Measurements from ENCODE around the gene TP53RK. TPM values are rescaled to one million over a fixed set of nuclear protein-coding genes. Genes with fewer than 3 reads are reported as not detected.

Gene TP53RK
- total RNA-seq, 3 donors from 2014 or later = 7.8 to 10.4 (median 8.2) TPM

- Histone ChIP-seq H3K36me3 (ENCODE audit: low read depth) (no peaks in the 10 kb centered on the region), H3K4me1 (ENCODE audit: low read depth) (no peaks in the 10 kb centered on the region), H3K9me3 (no peaks in the 10 kb centered on the region), H3K4me3 (no peak overlapping the region)
- ATAC-seq = no peak
- no peak for DNase-seq
- intact Hi-C loops (cut with DNase I, micrococcal nuclease) = no loop called here
- TF ChIP-seq, protein P1, sequence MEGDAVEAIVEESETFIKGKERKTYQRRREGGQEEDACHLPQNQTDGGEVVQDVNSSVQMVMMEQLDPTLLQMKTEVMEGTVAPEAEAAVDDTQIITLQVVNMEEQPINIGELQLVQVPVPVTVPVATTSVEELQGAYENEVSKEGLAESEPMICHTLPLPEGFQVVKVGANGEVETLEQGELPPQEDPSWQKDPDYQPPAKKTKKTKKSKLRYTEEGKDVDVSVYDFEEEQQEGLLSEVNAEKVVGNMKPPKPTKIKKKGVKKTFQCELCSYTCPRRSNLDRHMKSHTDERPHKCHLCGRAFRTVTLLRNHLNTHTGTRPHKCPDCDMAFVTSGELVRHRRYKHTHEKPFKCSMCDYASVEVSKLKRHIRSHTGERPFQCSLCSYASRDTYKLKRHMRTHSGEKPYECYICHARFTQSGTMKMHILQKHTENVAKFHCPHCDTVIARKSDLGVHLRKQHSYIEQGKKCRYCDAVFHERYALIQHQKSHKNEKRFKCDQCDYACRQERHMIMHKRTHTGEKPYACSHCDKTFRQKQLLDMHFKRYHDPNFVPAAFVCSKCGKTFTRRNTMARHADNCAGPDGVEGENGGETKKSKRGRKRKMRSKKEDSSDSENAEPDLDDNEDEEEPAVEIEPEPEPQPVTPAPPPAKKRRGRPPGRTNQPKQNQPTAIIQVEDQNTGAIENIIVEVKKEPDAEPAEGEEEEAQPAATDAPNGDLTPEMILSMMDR (IDR thresholded peaks at IDR 0.05) = no peak
These were observed 6.6 kb upstream of the TP53RK start for GRCh38 chr20:46695892-46696291.

DNA sequence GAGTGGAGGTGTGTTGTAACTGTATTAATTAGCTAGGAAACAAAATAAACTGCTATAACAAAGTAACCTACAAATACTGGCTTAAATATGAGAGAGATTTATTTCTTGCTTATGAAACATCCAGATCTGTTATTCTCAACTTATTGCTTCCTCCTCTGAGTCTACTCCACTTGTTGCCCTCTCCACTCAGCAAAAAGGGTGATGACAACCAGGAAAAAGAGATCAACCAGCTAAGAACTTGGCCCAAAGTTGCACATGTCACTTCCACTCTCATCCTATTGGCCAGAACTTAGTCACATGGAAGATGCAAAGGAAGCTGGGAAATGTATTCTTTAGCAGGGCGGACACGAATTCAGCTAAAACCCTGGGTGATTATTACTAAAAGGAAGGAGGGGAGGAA lies 5.2 kb upstream of the TP53RK start:
- TF ChIP-seq, protein P1 (IDR thresholded peaks at IDR 0.05) = no peak
- no peaks in the 10 kb centered on the region for H3K4me1 ChIP-seq (ENCODE audit: low read depth)
- H3K4me3 ChIP-seq = no peak overlapping the region
- no peaks in the 10 kb centered on the region for H3K9me3 ChIP-seq
- H3K36me3 ChIP-seq (ENCODE audit: low read depth) = peaks cover 2% of the 10 kb centered on the region
- no peak for DNase-seq
- intact Hi-C loops (cut with DNase I, micrococcal nuclease) = no loop called here
- ATAC-seq = peak; percentile 42

GRCh38 chr20:46691196-46691595 lies 2.0 kb upstream of the TP53RK start:
- ATAC-seq (no peak), DNase-seq (no peak)
- TF ChIP-seq, protein P1 (IDR thresholded peaks at IDR 0.05) = no peak
- H3K9me3 ChIP-seq = no peaks in the 10 kb centered on the region
- H3K4me1 ChIP-seq (ENCODE audit: low read depth) = peaks cover 15% of the 10 kb centered on the region
- intact Hi-C loops (cut with DNase I, micrococcal nuclease) = no loop called here
- no peak overlapping the region for H3K4me3 ChIP-seq
- H3K36me3 ChIP-seq (ENCODE audit: low read depth) = peaks cover 4% of the 10 kb centered on the region

- H3K4me3 ChIP-seq = no peak overlapping the region
- intact Hi-C loops (cut with DNase I, micrococcal nuclease) = no loop called here
- no peaks in the 10 kb centered on the region for H3K9me3 ChIP-seq
- no peak for DNase-seq
- ATAC-seq = no peak
- H3K4me1 ChIP-seq (ENCODE audit: low read depth) = peaks cover 15% of the 10 kb centered on the region
- TF ChIP-seq, protein P1 (IDR thresholded peaks at IDR 0.05) = no peak
- peaks cover 4% of the 10 kb centered on the region for H3K36me3 ChIP-seq (ENCODE audit: low read depth)
These were observed 1.2 kb upstream of the TP53RK start for GRCh38 chr20:46690219-46691106.

- H3K36me3 ChIP-seq (ENCODE audit: low read depth) = peaks cover 4% of the 10 kb centered on the region
- intact Hi-C loops (cut with DNase I, micrococcal nuclease) = loop anchor here in 1 of 2 donors (10.0 kb wide), 1 partner anchor 165 kb away; no protein-coding TSS in a partner anchor
- DNase-seq (no peak), ATAC-seq (no peak)
- TF ChIP-seq, protein P1 (IDR thresholded peaks at IDR 0.05) = no peak
- peaks cover 15% of the 10 kb centered on the region for H3K4me1 ChIP-seq (ENCODE audit: low read depth)
- H3K4me3 ChIP-seq = peak overlapping the region; percentile 79
- no peaks in the 10 kb centered on the region for H3K9me3 ChIP-seq
These were observed 476 bp upstream of the TP53RK start for GRCh38 chr20:46689754-46690085.

Measured in mucosa of descending colon (tissue), 3 donors.